ENCODE data around the gene CLDN34. TPM values are rescaled to one million over a fixed set of nuclear protein-coding genes. Genes with fewer than 3 reads are reported as not detected.

The CLDN34 gene
- total and polyA plus RNA-seq, 12 donors = not detected

- H3K4me1 ChIP-seq = peaks cover 2 to 61% (median 38%) of the 10 kb centered on the region in 9 donors
- H3K36me3 ChIP-seq = no peaks in the 10 kb centered on the region
- H3K9me3 ChIP-seq = no peaks in the 10 kb centered on the region
- WGBS, 2 donors = 2% methylated on average over 30 to 77 of the region's 87 CpGs
- H3K27ac ChIP-seq = peak overlapping the region; percentile 86 to 97 (median 94)
- peak; percentile 59 to 64 for DNase-seq
- H3K4me3 ChIP-seq = peak overlapping the region; percentile 38 to 74 (median 66)
- intact Hi-C loops (cut with DNase I) = loop anchor here in 5 of 10 donors (5.0 kb wide), 4 partner anchors 36 to 101 kb away; no protein-coding TSS in a partner anchor
- peak in 2 of 9 donors; percentile 17 to 25 for TF ChIP-seq CTCF (IDR thresholded peaks at IDR 0.05)
- peaks cover 0 to 57% (median 0%) of the 10 kb centered on the region in 7 donors for H3K27me3 ChIP-seq
- peak; percentile 39 to 67 (median 52) for ATAC-seq
Measured at GRCh38 chrX:10015723-10016518, 48.8 kb downstream of the CLDN34 start.

GRCh38 chrX:10016519-10017132, 49.5 kb downstream of the CLDN34 start:
- no peak for TF ChIP-seq CTCF (IDR thresholded peaks at IDR 0.05)
- Histone ChIP-seq H3K27ac (peak overlapping the region; percentile 86 to 97 (median 94)), H3K27me3 (peaks cover 0 to 56% (median 0%) of the 10 kb centered on the region in 7 donors), H3K4me3 (peak overlapping the region; percentile 38 to 74 (median 66)), H3K9me3 (no peaks in the 10 kb centered on the region), H3K4me1 (peaks cover 2 to 66% (median 38%) of the 10 kb centered on the region in 9 donors), H3K36me3 (no peaks in the 10 kb centered on the region)
- DNase-seq = no peak
- ATAC-seq = peak in 1 of 8 donors; percentile 8
- intact Hi-C loops (cut with DNase I) = loop anchor here in 5 of 10 donors (5.0 kb wide), 4 partner anchors 36 to 101 kb away; no protein-coding TSS in a partner anchor
- WGBS, 2 donors = 9 to 13% methylated on average over 11 of the region's 11 CpGs

- WGBS, 2 donors = 16 to 24% methylated on average over 8 of the region's 8 CpGs
- intact Hi-C loops (cut with DNase I) = loop anchor here in 5 of 10 donors (5.0 kb wide), 4 partner anchors 34 to 99 kb away; no protein-coding TSS in a partner anchor
- Histone ChIP-seq H3K9me3 (no peaks in the 10 kb centered on the region), H3K36me3 (no peaks in the 10 kb centered on the region), H3K27me3 (peaks cover 0 to 46% (median 0%) of the 10 kb centered on the region in 7 donors), H3K4me3 (peak overlapping the region in 4 of 10 donors; percentile 7 to 69 (median 42)), H3K27ac (peak overlapping the region in 9 of 10 donors; percentile 86 to 97 (median 94)), H3K4me1 (peaks cover 2 to 67% (median 34%) of the 10 kb centered on the region in 9 donors)
- no peak for ATAC-seq
- TF ChIP-seq CTCF (IDR thresholded peaks at IDR 0.05) = no peak
- DNase-seq = no peak
Measured at GRCh38 chrX:10017872-10018271, 50.7 kb downstream of the CLDN34 start.

Other genes starting within 250 kb of the CLDN34 start
- gene GPR143, start 201.5 kb upstream of the CLDN34 start, total RNA-seq = under 1 TPM in 2 of 10 donors, not detected in 8; 0.30 to 0.58 TPM
- gene GPR143, start 201.5 kb upstream of the CLDN34 start, polyA plus RNA-seq = under 1 TPM in 1 of 2 donors, not detected in 1; 0.06 TPM
- gene SHROOM2, start 180.9 kb upstream of the CLDN34 start, total RNA-seq = 1 to 10 TPM in 3 of 10 donors, under 1 TPM in 7; 0.13 to 1.7 (median 0.53) TPM
- gene SHROOM2, start 180.9 kb upstream of the CLDN34 start, polyA plus RNA-seq = under 1 TPM; 0.29 to 0.35 TPM
- gene CLCN4, start 189.6 kb downstream of the CLDN34 start, total RNA-seq = 10 to 100 TPM; 24.2 to 44.9 (median 32.9) TPM
- gene CLCN4, start 189.6 kb downstream of the CLDN34 start, polyA plus RNA-seq = 1 to 10 TPM; 4.0 to 4.4 TPM

Data from heart right ventricle (tissue), 16 donors.